HG02571 (cell line): ENCODE data around the gene OTUB2.

ENCODE experiments used
- ATAC-seq: cut with Tn5 transposase; IDR thresholded peaks from one replicate; pipeline ENCODE4 v1.9.1; 2021; ENCODE audit warnings: mild to moderate bottlenecking, moderate library complexity; ENCODE audit not compliant: unreplicated experiment

The OTUB2 gene

GRCh38 chr14:93996130-93996695 is 29.9 kb upstream of the OTUB2 start:
- ATAC-seq: no peak

DNA sequence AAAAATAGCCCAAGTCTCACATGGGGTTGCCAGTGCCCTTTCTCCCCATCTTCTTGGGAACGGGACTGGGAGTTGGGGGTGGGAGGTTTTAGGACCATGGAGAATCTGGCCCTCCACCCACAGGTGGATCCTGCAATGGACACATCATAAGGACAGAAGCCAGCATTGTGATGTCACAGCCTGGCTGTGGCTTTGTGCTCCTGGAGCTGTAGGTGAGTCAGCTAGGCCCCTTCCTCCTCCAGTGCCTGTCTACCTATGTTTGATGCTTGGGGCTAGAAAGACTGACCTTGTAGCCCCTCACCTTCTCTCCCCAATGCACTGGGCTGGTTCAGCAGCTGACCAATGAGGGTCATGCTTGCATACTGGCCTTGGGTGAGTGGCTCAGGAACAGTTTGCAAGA is 29.1 kb upstream of the OTUB2 start, which contains the start of gene CCDC197:
Gene CCDC197 (plus strand): TSS at position 220 of the 400 bp plus-strand sequence. CDS start 831 bp downstream, outside the sequence.
- no peak for ATAC-seq

DNA sequence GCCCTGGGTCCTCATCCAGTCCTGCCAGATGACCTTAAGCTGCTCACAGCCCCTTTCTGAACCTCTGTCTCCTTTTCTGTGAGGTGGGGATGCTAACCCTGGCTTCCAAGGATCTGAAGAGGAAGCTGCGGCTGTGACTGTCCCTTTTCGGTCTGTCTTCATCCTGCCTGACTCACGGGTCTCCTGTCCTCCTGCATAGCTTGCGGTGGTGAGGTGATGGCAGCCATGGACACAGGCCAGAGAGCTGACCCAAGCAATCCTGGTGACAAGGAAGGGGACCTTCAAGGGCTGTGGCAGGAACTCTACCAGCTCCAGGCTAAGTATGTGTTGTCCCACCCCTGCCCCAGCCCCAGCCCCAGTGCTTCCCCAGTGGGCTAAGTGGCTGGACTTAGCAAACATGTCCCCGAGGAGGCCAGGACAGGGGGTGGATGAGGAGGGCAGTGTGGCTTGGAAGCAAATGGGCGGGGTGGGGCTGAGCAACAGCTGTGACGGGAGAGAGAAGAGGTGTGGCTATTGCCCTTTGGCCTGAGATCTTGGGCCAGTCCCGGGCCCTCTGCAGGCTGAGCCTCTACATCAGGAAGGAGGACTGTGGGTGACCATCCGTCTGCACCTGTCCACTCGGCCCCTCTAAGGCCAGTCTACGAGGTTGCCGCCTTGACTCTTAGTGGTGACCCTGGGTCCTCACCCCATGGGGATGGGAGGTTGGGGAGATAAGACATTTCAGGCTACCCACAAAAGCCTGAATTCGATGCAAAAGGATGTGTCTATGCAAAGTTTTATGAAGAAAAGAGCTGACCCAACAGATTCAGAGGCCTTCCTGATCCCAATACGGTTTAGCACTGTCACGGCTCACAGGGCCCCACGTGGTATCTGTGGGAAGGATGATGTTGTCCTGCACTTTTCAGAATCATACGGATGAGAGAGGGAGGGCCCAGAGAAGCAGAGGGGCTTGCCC is 27.9 kb upstream of the OTUB2 start:
- no peak for ATAC-seq

- ATAC-seq: no peak
Observed at GRCh38 chr14:93998871-93999403, 27.2 kb upstream of the OTUB2 start.

GRCh38 chr14:93999573-93999972 is 26.6 kb upstream of the OTUB2 start:
- no peak for ATAC-seq

DNA sequence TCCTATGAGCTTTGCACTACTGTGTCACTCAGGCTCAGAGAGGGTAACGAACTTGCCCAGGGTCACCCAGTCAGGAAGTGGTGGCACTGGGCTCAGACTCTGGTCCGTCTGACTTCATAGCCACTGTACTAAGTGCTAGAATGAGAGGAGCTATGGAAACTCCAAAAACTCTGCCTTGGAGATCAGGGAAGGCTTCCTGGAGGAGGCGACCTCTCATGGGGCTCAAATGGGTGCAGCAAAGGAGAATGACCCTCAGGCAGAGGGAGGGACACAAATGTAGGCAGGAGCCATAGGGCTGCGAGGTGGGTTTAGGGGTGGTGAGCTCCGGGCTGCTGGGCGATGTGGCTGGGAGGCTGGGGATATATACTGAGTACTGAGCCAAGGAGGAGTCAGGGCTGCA is 25.9 kb upstream of the OTUB2 start:
- ATAC-seq: no peak

- ATAC-seq: no peak
Observed at GRCh38 chr14:94001016-94001415, 25.1 kb upstream of the OTUB2 start.

DNA sequence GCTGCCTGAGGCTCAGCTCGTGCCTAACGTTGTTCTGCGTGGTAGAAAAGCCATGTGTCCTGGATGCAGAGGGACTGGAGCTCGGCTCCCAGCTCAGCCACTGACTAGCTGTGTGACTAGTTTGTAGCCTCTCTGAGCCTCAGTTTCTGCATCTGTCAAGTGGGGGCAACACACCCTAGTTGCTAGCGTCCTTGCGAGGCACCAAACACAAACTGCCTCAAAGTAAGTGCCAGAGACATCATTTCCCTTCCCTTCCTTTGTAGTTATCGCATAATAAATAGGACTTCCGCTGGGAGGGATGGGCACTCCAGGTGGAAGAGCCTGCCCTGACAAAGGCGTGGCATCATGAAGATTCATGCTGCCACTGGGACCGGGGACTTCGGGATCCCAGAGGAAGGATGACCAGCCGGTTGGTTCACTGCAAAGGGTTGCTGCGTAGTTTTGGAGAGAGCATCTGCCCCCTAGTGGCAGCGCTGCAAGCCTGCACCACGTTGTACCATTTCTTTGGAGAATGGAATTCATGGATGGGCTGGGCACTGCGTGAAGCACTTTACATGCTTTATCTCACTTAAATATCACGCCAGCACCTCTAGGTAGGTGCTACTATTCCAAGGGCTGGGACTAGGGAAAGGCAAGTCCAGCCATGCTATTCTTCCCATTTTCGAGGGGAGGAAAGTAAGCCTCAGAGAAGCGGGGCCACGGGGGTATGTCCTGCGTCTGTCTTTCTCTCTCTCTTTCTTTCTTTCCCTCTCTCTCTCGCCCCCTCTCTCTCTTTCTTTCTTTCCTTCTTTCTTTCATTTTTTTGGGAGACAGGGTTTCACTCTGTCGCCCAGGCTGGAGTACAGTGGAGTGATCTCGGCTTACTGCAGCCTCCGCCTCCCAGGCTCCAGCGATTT is 24.4 kb upstream of the OTUB2 start:
- ATAC-seq: no peak

DNA sequence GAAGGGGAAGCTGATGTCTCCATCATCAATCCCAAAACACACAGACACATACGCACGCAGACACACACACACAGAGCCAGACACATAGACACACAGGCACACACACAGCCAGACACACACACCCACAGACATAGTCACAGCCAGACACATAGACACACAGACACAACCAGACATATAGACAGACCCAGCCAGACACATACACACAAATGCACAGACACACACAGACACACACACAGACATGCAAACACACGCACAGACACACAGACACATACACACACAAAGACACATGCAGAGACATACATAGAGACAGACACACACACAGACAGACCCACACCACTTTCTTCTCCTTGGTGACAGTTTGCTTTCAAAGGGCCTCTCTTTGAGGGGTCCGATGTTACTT is 22.7 kb upstream of the OTUB2 start:
- ATAC-seq: no peak

- no peak for ATAC-seq
Observed at GRCh38 chr14:94004015-94004414, 22.1 kb upstream of the OTUB2 start.

DNA sequence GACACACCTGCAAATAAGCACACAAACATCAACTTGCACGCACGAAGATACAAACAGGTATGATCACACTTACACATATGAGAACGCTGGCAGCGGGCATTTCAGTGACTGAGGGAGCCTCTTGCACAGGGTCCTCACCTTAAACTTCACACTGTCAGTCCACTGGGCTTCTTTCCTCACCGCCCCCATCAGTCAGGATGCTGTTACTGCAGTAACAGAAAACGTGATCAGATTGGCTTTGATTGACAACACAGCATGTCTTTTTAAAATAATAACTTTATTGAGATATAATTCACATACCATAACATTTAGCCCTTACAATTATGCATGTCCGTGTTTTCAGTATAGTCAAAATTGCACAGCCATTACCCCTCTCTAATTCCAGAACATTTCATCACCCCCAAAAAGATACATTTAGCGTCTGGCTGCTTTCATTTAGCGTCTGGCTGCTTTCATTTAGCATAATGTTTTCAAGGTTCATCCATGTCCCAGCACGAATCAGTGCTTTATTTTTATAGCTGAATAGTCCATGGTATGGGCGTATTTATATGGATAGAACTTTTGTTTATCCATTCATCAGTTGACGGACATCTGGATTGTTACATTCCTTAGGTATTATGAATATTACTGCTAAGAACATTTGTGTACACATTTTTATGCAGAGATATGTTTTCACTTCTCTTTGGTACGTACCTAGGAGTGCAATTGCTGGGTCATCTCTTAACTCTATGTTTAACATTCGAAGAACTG is 20.6 kb upstream of the OTUB2 start:
- no peak for ATAC-seq

DNA sequence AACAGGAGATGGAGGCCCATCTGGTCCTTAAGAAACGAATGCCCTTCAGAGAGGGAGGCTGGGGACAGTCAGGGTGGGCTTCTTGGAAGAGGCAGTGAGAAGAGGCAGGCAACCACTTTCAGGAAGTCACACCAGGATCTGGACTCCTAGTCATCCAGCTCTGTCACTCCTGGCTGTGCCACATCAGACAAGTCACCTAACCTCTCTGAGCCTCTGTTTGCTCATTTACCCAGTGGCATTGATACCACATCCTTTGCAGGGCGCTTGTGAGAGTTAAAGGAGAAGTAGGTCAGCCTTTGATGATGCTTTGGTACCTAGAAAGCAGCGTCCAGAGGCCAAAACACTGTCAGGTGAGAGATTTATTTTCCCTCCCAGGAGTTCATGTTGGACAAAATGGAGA is 17.9 kb upstream of the OTUB2 start:
- ATAC-seq: no peak

GRCh38 chr14:94009767-94010166 is 16.4 kb upstream of the OTUB2 start:
- ATAC-seq: peak; percentile 59

DNA sequence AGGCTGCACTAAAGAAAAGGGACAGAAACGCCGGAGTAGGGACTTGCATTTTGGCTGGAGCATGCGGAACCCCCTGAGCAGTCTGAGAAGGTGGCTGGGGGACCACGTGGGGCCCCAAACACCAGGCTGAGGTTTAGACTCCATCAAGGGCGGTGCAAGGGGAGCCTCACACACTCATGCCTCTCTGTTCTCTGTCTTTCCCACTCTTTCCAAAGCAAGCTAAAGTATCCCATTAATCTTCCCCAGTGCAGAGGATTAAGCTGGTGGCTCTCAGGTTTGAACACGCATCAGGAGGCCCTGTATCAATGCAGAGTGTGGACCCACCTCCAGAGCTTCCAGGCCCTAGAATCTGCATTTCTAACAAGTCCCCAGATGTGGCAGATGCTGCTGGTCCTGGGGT is 15.5 kb upstream of the OTUB2 start:
- no peak for ATAC-seq

GRCh38 chr14:94011795-94012194 is 14.3 kb upstream of the OTUB2 start:
- ATAC-seq: no peak

DNA sequence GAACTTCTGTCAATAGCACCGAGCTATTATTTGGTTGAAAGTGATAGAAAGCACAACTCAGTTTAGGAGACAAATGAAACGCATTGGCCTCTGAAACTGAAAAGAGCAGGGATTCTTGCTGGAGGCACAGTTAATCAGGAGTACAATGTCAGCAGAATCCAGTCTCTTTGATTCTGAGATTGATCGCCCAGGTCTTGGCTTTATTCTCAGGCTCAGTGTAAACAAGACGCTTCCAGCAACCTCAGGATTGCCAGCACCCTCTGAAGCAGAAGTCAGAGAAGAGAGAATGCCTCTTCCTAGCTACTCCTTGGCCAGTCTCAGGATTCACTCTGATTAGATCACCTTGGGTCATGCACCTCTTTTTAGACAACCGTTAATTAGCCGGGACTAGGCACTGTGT is 11.8 kb upstream of the OTUB2 start:
- ATAC-seq: no peak

- ATAC-seq: no peak
Observed at GRCh38 chr14:94015223-94015622, 10.9 kb upstream of the OTUB2 start.

GRCh38 chr14:94016446-94016976 is 9.6 kb upstream of the OTUB2 start:
- no peak for ATAC-seq

- no peak for ATAC-seq
Observed at GRCh38 chr14:94018308-94018707, 7.8 kb upstream of the OTUB2 start.

GRCh38 chr14:94019329-94019728 is 6.8 kb upstream of the OTUB2 start:
- no peak for ATAC-seq
